Memory B cell (primary cell): ENCODE data around the gene PPP1R12A.
A peak's percentile ranks its signal among the peaks of the same experiment; 100 is the strongest.

ENCODE experiments used
- ATAC-seq: fragments of 150-1000 bp; cut with Tn5 transposase; 2 replicates; pipeline ENCODE4 v1.10.0; 2021; ENCODE audit warnings: low read depth, mild to moderate bottlenecking, moderate library complexity
- DNase-seq, 2 donors: peaks; one replicate each; pipeline ENCODE4 v3.0.0; 2022; ENCODE audit warnings: low spot score in 2 of 2
- H3K27ac Mint-ChIP-seq: one replicate; pipeline ENCODE4 v1.8.0; 2022; ENCODE audit warnings: mild to moderate bottlenecking, moderate library complexity, mixed read lengths
- H3K27me3 Mint-ChIP-seq: one replicate; pipeline ENCODE4 v1.8.0; 2022; ENCODE audit warnings: mixed read lengths
- H3K36me3 Mint-ChIP-seq: one replicate; pipeline ENCODE4 v1.8.0; 2022; ENCODE audit warnings: mild to moderate bottlenecking, mixed read lengths
- H3K4me1 Mint-ChIP-seq: one replicate; pipeline ENCODE4 v1.8.0; 2022; ENCODE audit warnings: mixed read lengths
- H3K4me3 Mint-ChIP-seq: one replicate; pipeline ENCODE4 v1.8.0; 2022; ENCODE audit warnings: mild to moderate bottlenecking, moderate library complexity, mixed read lengths
- H3K9me3 Mint-ChIP-seq: one replicate; pipeline ENCODE4 v1.8.0; 2022; ENCODE audit warnings: mixed read lengths

PPP1R12A gene

GRCh38 chr12:79870916-79871315 lies 64.0 kb downstream of the PPP1R12A start:
- Mint-ChIP-seq H3K4me3 (no peak overlapping the region), H3K36me3 (peaks cover 43% of the 10 kb centered on the region), H3K27ac (peak overlapping the region; percentile 31), H3K9me3 (no peaks in the 10 kb centered on the region), H3K27me3 (no peaks in the 10 kb centered on the region), H3K4me1 (peaks cover 31% of the 10 kb centered on the region)
- ATAC-seq (no peak), DNase-seq (no peak)

- peaks cover 1% of the 10 kb centered on the region for H3K9me3 Mint-ChIP-seq
- H3K36me3 Mint-ChIP-seq = peaks cover 41% of the 10 kb centered on the region
- DNase-seq (no peak), ATAC-seq (no peak)
- H3K4me1 Mint-ChIP-seq = peaks cover 21% of the 10 kb centered on the region
- no peaks in the 10 kb centered on the region for H3K27me3 Mint-ChIP-seq
- H3K4me3 Mint-ChIP-seq = no peak overlapping the region
- H3K27ac Mint-ChIP-seq = no peak overlapping the region
Measured at GRCh38 chr12:79859646-79860045, 75.3 kb downstream of the PPP1R12A start.

GRCh38 chr12:79858518-79858917 lies 76.4 kb downstream of the PPP1R12A start:
- ATAC-seq (no peak), DNase-seq (no peak)
- Mint-ChIP-seq H3K27me3 (no peaks in the 10 kb centered on the region), H3K4me3 (no peak overlapping the region), H3K27ac (no peak overlapping the region), H3K9me3 (peaks cover 1% of the 10 kb centered on the region), H3K36me3 (peaks cover 39% of the 10 kb centered on the region), H3K4me1 (peaks cover 17% of the 10 kb centered on the region)

- peaks cover 13% of the 10 kb centered on the region for H3K4me1 Mint-ChIP-seq
- no peak for ATAC-seq
- H3K9me3 Mint-ChIP-seq = peaks cover 1% of the 10 kb centered on the region
- H3K27me3 Mint-ChIP-seq = no peaks in the 10 kb centered on the region
- H3K36me3 Mint-ChIP-seq = peaks cover 34% of the 10 kb centered on the region
- no peak overlapping the region for H3K4me3 Mint-ChIP-seq
- DNase-seq = no peak
- no peak overlapping the region for H3K27ac Mint-ChIP-seq
Measured at GRCh38 chr12:79857675-79858074, 77.2 kb downstream of the PPP1R12A start.

GRCh38 chr12:79850610-79851299 lies 84.1 kb downstream of the PPP1R12A start:
- H3K36me3 Mint-ChIP-seq = peaks cover 24% of the 10 kb centered on the region
- H3K4me1 Mint-ChIP-seq = peaks cover 13% of the 10 kb centered on the region
- peak overlapping the region; percentile 1 for H3K27ac Mint-ChIP-seq
- ATAC-seq (no peak), DNase-seq (no peak)
- no peak overlapping the region for H3K4me3 Mint-ChIP-seq
- peaks cover 6% of the 10 kb centered on the region for H3K9me3 Mint-ChIP-seq
- no peaks in the 10 kb centered on the region for H3K27me3 Mint-ChIP-seq

GRCh38 chr12:79848339-79848738 lies 86.6 kb downstream of the PPP1R12A start:
- Mint-ChIP-seq H3K27ac (no peak overlapping the region), H3K4me3 (no peak overlapping the region), H3K9me3 (peaks cover 6% of the 10 kb centered on the region), H3K4me1 (peaks cover 13% of the 10 kb centered on the region), H3K36me3 (peaks cover 30% of the 10 kb centered on the region), H3K27me3 (no peaks in the 10 kb centered on the region)
- ATAC-seq (no peak), DNase-seq (no peak)

- Mint-ChIP-seq H3K9me3 (peaks cover 8% of the 10 kb centered on the region), H3K27ac (no peak overlapping the region), H3K27me3 (no peaks in the 10 kb centered on the region), H3K4me1 (peaks cover 13% of the 10 kb centered on the region), H3K36me3 (peaks cover 33% of the 10 kb centered on the region), H3K4me3 (no peak overlapping the region)
- DNase-seq = no peak
- ATAC-seq = no peak
Measured at GRCh38 chr12:79847417-79847816, 87.5 kb downstream of the PPP1R12A start.

GRCh38 chr12:79844693-79845092 lies 90.2 kb downstream of the PPP1R12A start:
- H3K4me3 Mint-ChIP-seq = no peak overlapping the region
- ATAC-seq = no peak
- DNase-seq = no peak
- H3K27me3 Mint-ChIP-seq = no peaks in the 10 kb centered on the region
- H3K27ac Mint-ChIP-seq = peak overlapping the region; percentile 14
- H3K36me3 Mint-ChIP-seq = peaks cover 44% of the 10 kb centered on the region
- peaks cover 14% of the 10 kb centered on the region for H3K4me1 Mint-ChIP-seq
- peaks cover 8% of the 10 kb centered on the region for H3K9me3 Mint-ChIP-seq

GRCh38 chr12:79843978-79844377 lies 90.9 kb downstream of the PPP1R12A start:
- Mint-ChIP-seq H3K4me1 (peaks cover 12% of the 10 kb centered on the region), H3K27ac (no peak overlapping the region), H3K27me3 (no peaks in the 10 kb centered on the region), H3K9me3 (peaks cover 10% of the 10 kb centered on the region), H3K4me3 (no peak overlapping the region), H3K36me3 (peaks cover 51% of the 10 kb centered on the region)
- ATAC-seq (no peak), DNase-seq (no peak)

- H3K4me1 Mint-ChIP-seq = peaks cover 14% of the 10 kb centered on the region
- peaks cover 12% of the 10 kb centered on the region for H3K9me3 Mint-ChIP-seq
- H3K27me3 Mint-ChIP-seq = no peaks in the 10 kb centered on the region
- no peak for DNase-seq
- no peak for ATAC-seq
- peaks cover 60% of the 10 kb centered on the region for H3K36me3 Mint-ChIP-seq
- H3K4me3 Mint-ChIP-seq = no peak overlapping the region
- no peak overlapping the region for H3K27ac Mint-ChIP-seq
Measured at GRCh38 chr12:79842630-79843029, 92.3 kb downstream of the PPP1R12A start.

GRCh38 chr12:79841878-79842265 lies 93.0 kb downstream of the PPP1R12A start:
- Mint-ChIP-seq H3K36me3 (peaks cover 59% of the 10 kb centered on the region), H3K4me3 (no peak overlapping the region), H3K27ac (no peak overlapping the region), H3K4me1 (peaks cover 11% of the 10 kb centered on the region), H3K27me3 (no peaks in the 10 kb centered on the region), H3K9me3 (peaks cover 12% of the 10 kb centered on the region)
- ATAC-seq = no peak
- DNase-seq = no peak

GRCh38 chr12:79841248-79841877 lies 93.5 kb downstream of the PPP1R12A start:
- H3K4me1 Mint-ChIP-seq = peaks cover 11% of the 10 kb centered on the region

GRCh38 chr12:79838359-79838758 lies 96.5 kb downstream of the PPP1R12A start:
- no peak for DNase-seq
- H3K4me1 Mint-ChIP-seq = peaks cover 18% of the 10 kb centered on the region
- no peaks in the 10 kb centered on the region for H3K27me3 Mint-ChIP-seq
- no peak for ATAC-seq
- H3K9me3 Mint-ChIP-seq = peaks cover 12% of the 10 kb centered on the region
- H3K27ac Mint-ChIP-seq = no peak overlapping the region
- no peak overlapping the region for H3K4me3 Mint-ChIP-seq
- H3K36me3 Mint-ChIP-seq = peaks cover 58% of the 10 kb centered on the region

More at GRCh38 chr12:79841248-79841877, 93.5 kb downstream of the PPP1R12A start:
- ATAC-seq (no peak), DNase-seq (no peak)
- no peak overlapping the region for H3K4me3 Mint-ChIP-seq
- H3K9me3 Mint-ChIP-seq = peaks cover 12% of the 10 kb centered on the region
- peaks cover 59% of the 10 kb centered on the region for H3K36me3 Mint-ChIP-seq
- H3K27me3 Mint-ChIP-seq = no peaks in the 10 kb centered on the region
- H3K27ac Mint-ChIP-seq = no peak overlapping the region

- H3K9me3 Mint-ChIP-seq = peaks cover 10% of the 10 kb centered on the region
- H3K4me3 Mint-ChIP-seq = no peak overlapping the region
- H3K27ac Mint-ChIP-seq = no peak overlapping the region
- ATAC-seq = no peak
- H3K27me3 Mint-ChIP-seq = no peaks in the 10 kb centered on the region
- peaks cover 51% of the 10 kb centered on the region for H3K36me3 Mint-ChIP-seq
- DNase-seq = no peak
- peaks cover 23% of the 10 kb centered on the region for H3K4me1 Mint-ChIP-seq
Measured at GRCh38 chr12:79837575-79837974, 97.3 kb downstream of the PPP1R12A start.
